ENCODE data around the gene MDGA2.

MDGA2 gene

DNA sequence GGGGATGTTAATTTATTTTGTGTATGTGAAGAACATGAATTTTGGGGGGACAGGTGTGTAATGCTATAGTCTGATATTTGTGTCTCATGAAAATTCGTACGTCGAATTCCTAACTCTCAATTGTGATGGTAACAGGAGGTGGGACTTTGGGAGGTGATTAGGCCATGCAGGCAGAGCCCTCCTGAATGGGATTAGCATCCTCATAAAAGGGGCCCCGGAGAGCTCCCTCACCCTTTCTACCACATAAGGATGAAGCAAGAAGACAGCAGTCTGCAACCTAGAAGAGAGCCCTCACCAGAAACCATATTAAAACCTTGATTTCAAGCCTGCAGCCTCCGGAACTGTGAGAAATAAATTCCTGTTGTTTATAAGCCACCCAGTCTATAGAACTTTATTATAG, 165.4 kb downstream of the MDGA2 start:
- TF ChIP-seq, protein P1, sequence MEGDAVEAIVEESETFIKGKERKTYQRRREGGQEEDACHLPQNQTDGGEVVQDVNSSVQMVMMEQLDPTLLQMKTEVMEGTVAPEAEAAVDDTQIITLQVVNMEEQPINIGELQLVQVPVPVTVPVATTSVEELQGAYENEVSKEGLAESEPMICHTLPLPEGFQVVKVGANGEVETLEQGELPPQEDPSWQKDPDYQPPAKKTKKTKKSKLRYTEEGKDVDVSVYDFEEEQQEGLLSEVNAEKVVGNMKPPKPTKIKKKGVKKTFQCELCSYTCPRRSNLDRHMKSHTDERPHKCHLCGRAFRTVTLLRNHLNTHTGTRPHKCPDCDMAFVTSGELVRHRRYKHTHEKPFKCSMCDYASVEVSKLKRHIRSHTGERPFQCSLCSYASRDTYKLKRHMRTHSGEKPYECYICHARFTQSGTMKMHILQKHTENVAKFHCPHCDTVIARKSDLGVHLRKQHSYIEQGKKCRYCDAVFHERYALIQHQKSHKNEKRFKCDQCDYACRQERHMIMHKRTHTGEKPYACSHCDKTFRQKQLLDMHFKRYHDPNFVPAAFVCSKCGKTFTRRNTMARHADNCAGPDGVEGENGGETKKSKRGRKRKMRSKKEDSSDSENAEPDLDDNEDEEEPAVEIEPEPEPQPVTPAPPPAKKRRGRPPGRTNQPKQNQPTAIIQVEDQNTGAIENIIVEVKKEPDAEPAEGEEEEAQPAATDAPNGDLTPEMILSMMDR (IDR thresholded peaks at IDR 0.05; ENCODE audit: insufficient read depth, low read depth, low read length, missing control alignments) = no peak
- DNase-seq (ENCODE audit: low read depth) = no peak
- H3K4me3 ChIP-seq (ENCODE audit: low read depth, low read length) = no peak overlapping the region

DNA sequence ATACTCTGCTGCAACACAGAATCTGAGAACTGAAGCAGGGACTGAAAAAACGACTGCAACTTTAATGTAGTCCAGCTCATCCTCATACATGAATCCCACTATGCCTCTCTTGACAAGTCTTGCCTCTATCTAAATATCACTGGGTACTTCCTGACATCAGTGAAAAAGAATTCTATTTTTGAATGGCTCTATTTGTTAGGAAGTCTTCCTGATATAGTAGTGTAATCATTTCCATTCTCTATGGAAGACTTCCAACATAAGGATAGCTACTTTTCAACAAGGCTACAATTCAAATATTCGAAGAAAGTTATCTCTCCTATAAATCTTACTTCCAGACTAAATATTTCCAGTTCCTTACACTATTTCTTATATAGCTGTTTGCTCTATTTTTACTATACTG, 167.5 kb downstream of the MDGA2 start:
- DNase-seq (ENCODE audit: low read depth) = no peak
- TF ChIP-seq, protein P1 (IDR thresholded peaks at IDR 0.05; ENCODE audit: insufficient read depth, low read depth, low read length, missing control alignments) = no peak
- H3K4me3 ChIP-seq (ENCODE audit: low read depth, low read length) = no peak overlapping the region

DNA sequence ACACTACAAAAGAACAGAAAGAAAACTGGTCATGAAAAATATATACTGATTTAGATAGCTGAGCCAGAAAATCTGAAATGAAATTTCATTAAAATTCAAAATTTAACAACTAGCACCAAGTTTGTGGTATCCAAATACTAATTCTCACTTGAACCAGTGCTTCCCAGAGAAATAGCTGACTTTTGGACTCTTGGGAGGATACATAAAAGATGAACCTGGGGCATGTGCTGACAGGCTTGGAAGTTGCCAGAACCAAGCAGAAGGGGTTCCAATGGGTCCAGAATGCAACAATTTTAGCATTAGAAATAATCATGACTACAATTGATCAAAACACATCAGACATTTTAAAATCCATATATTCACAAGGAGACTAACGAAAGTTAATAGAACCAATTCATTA, 175.0 kb downstream of the MDGA2 start:
- no peak overlapping the region for H3K4me3 ChIP-seq (ENCODE audit: low read depth, low read length)
- DNase-seq (ENCODE audit: low read depth) = no peak
- TF ChIP-seq, protein P1 (IDR thresholded peaks at IDR 0.05; ENCODE audit: insufficient read depth, low read depth, low read length, missing control alignments) = no peak

DNA sequence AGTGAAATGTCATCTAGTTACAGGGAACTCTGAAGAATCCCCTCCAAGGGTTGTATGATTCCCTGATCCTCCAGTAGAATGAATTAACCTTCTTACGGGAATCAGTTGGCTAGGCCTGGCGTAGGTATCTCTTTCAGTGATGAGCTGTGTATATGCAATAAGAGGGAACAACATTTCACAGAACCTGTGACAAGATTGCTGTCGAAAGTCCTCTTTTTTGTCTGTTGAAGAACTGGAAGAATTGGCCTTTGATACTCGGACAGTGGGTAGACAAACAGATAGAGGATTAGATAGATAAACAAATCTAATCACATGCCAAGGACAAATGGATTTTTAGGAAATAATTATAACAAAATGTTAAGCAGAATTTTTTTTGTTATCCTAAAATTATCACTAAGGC, 184.6 kb downstream of the MDGA2 start:
- no peak overlapping the region for H3K4me3 ChIP-seq (ENCODE audit: low read depth, low read length)
- TF ChIP-seq, protein P1 (IDR thresholded peaks at IDR 0.05; ENCODE audit: insufficient read depth, low read depth, low read length, missing control alignments) = no peak
- DNase-seq (ENCODE audit: low read depth) = no peak

DNA sequence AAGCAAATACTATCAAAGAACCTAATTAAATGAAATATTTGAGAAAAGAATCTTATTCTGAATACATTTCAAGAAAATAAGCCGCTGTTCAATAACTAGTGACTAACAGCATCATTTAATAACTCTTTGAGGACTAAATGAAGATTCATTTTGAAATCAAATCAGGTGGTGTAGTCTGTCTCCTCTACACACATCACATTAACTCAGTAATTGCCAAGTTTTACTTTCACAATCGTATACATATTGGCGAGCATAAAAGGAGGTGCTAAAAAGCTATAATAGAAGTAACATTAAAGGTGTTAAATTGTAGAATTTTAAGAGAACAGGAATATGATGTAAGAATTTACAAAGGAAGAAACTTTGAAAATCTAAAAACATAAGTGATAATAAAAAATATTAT, 185.1 kb downstream of the MDGA2 start:
- TF ChIP-seq, protein P1 (IDR thresholded peaks at IDR 0.05; ENCODE audit: insufficient read depth, low read depth, low read length, missing control alignments) = no peak
- no peak for DNase-seq (ENCODE audit: low read depth)

DNA sequence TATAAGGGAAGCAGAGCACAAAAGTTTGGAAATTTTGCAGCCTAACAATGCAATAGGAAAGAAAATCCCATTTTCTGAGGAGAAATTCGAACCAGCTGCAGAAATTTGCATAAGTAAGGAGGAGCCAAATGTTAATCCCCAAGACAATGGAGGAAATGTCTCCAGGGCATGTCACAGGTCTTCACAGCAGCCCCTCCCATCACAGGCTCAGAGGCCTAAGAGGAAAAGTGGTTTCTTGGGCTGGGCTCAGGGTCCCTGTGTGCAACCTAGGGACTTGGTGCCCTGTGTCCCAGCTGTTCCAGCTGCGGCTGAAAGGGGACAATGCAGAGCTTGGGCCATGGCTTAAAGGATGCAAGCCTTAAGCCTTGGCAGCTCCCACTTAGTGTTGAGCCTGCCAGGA, 190.0 kb downstream of the MDGA2 start:
- DNase-seq (ENCODE audit: low read depth) = no peak
- TF ChIP-seq, protein P1 (IDR thresholded peaks at IDR 0.05; ENCODE audit: insufficient read depth, low read depth, low read length, missing control alignments) = no peak
- no peak overlapping the region for H3K4me3 ChIP-seq (ENCODE audit: low read depth, low read length)

More for the DNA sequence above, 185.1 kb downstream of the MDGA2 start:
- H3K4me3 ChIP-seq (ENCODE audit: low read depth, low read length) = no peak overlapping the region

DNA sequence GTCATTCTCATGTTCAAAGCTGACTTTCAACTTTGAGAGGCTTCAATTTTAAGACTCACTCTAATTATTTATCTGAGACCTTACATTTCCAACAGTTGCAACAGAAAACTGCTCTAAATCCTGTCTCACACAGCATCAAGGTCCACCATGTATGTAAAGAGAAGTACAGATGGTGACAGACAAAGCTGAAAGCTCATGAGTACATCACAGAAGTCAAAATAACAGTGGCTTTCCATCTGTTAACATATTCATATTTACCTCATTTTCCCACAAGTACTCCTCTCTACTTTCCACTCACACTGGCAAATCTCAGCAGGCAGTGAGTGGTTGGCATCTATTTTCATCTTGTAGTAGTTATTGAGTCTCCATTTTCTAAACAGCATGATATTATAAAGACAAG, 192.0 kb downstream of the MDGA2 start:
- DNase-seq (ENCODE audit: low read depth) = no peak
- no peak overlapping the region for H3K4me3 ChIP-seq (ENCODE audit: low read depth, low read length)
- TF ChIP-seq, protein P1 (IDR thresholded peaks at IDR 0.05; ENCODE audit: insufficient read depth, low read depth, low read length, missing control alignments) = no peak
